Gastroesophageal sphincter (tissue), 4 donors: Measurements from ENCODE around the gene ETV6. TPM values are rescaled to one million over a fixed set of nuclear protein-coding genes. Genes with fewer than 3 reads are reported as not detected.
A peak's percentile ranks its signal among the peaks of the same experiment; 100 is the strongest.

Experiments
- ATAC-seq: fragments of 150-250 bp; one replicate; pipeline ENCODE4 v1.9.1; 2016; ENCODE audit warnings: mild to moderate bottlenecking, moderate library complexity
- H3K27ac ChIP-seq, 4 donors: fragments of 200-600 bp; sonication (generic) in 3 of 4; 1 replicate in 3 of 4; 2 replicates in 1 of 4; pipeline ENCODE4 v1.5.1; 2016 to 2019
- H3K27me3 ChIP-seq: fragments of 200-600 bp; sonication (generic); one replicate; pipeline ENCODE4 v1.5.1; 2019
- H3K36me3 ChIP-seq, 2 donors: fragments of 200-600 bp; sonication (generic); one replicate each; pipeline ENCODE4 v1.5.1; 2019; ENCODE audit warnings: control low read depth in 1 of 2
- H3K4me1 ChIP-seq, 3 donors: fragments of 200-600 bp; sonication (generic); 1 replicate in 2 of 3; 2 replicates in 1 of 3; pipeline ENCODE4 v1.5.1; 2016 to 2019; ENCODE audit warnings: control low read depth in 2 of 3
- H3K4me3 ChIP-seq, 2 donors: fragments of 200-600 bp; sonication (generic); one replicate each; pipeline ENCODE4 v1.5.1; 2019; ENCODE audit warnings: mild to moderate bottlenecking in 1 of 2, moderate library complexity in 1 of 2
- H3K9me3 ChIP-seq, 3 donors: fragments of 200-600 bp; sonication (generic); one replicate each; pipeline ENCODE4 v1.5.1; 2017 to 2019; ENCODE audit warnings: control low read depth in 2 of 3
- EP300 ChIP-seq: sonication (generic); formaldehyde crosslinking; IDR thresholded peaks from one replicate; pipeline ENCODE4 v1.6.1; 2017; ENCODE audit warnings: antibody characterized with exemption, mild to moderate bottlenecking
- POLR2A ChIP-seq, 2 donors: fragments of 450-650 bp; IDR thresholded peaks; one replicate each; pipeline ENCODE4 v1.6.1; 2017; ENCODE audit warnings: antibody characterized with exemption in 2 of 2, mild to moderate bottlenecking in 2 of 2, moderate library complexity in 1 of 2
- POLR2AphosphoS5 ChIP-seq: sonication (generic); formaldehyde crosslinking; IDR thresholded peaks from one replicate; pipeline ENCODE4 v1.6.1; 2017; ENCODE audit warnings: antibody characterized with exemption
- WGBS, 2 donors: methylation state at CpG; one replicate each; pipeline ENCODE4 v1.1.5; 2018; ENCODE audit warnings: low coverage in 1 of 2; 5-methylcytosine and 5-hydroxymethylcytosine counted together
- total RNA-seq, 4 donors: library from RNA; depleted of rRNA; stranded (reverse); fragments of >200 nt; gene quantifications; one replicate each; pipeline ENCODE4 v1.1.0, GENCODE V29; 2016
- TF ChIP-seq, protein P1 (sequence below), 4 experiments: fragments of 200-600 bp in 2 of 4; fragments of 450-650 bp in 2 of 4; sonication (generic) in 1 of 4; IDR thresholded peaks; one replicate each; pipeline ENCODE4 v1.5.1; 2017 to 2019; ENCODE audit warnings: antibody characterized with exemption in 4 of 4, mild to moderate bottlenecking in 2 of 4, moderate library complexity in 2 of 4

ETV6 gene
- total RNA-seq, 4 donors from 2014 or later, result 18.7 to 30.1 (median 21.1) TPM

DNA sequence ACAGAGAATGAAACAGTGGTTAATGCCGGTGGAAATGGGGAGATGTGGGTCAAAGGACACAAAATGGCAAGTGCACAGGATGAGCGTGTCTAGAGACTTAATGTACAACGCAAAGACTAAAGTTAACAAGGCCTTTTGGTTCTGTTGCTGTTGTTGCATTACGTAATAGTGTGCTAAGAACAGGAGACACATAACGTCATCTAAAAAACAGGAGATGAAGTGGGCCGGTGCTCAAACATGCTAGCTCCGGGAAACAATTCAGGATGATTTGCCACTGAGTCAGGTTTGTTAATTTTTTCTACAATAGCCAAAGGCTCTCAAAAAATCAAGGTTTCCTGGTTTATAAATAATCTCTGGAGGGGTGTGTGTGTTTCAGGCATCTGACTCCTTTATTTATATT lies 55.5 kb downstream of the ETV6 start:
- Histone ChIP-seq H3K27me3 (no peaks in the 10 kb centered on the region), H3K27ac (peak overlapping the region; percentile 82 to 84 (median 82)), H3K4me1 (peaks cover 22 to 78% (median 25%) of the 10 kb centered on the region in 3 donors), H3K36me3 (no peaks in the 10 kb centered on the region), H3K4me3 (no peak overlapping the region), H3K9me3 (no peaks in the 10 kb centered on the region)
- TF ChIP-seq POLR2AphosphoS5 (peak; percentile 79), EP300 (no peak)
- TF ChIP-seq, protein P1, sequence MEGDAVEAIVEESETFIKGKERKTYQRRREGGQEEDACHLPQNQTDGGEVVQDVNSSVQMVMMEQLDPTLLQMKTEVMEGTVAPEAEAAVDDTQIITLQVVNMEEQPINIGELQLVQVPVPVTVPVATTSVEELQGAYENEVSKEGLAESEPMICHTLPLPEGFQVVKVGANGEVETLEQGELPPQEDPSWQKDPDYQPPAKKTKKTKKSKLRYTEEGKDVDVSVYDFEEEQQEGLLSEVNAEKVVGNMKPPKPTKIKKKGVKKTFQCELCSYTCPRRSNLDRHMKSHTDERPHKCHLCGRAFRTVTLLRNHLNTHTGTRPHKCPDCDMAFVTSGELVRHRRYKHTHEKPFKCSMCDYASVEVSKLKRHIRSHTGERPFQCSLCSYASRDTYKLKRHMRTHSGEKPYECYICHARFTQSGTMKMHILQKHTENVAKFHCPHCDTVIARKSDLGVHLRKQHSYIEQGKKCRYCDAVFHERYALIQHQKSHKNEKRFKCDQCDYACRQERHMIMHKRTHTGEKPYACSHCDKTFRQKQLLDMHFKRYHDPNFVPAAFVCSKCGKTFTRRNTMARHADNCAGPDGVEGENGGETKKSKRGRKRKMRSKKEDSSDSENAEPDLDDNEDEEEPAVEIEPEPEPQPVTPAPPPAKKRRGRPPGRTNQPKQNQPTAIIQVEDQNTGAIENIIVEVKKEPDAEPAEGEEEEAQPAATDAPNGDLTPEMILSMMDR (IDR thresholded peaks at IDR 0.05), result no peak
- peak; percentile 83 for ATAC-seq
- WGBS, 2 donors, result 25 to 31% methylated on average over 7 of the region's 7 CpGs

DNA sequence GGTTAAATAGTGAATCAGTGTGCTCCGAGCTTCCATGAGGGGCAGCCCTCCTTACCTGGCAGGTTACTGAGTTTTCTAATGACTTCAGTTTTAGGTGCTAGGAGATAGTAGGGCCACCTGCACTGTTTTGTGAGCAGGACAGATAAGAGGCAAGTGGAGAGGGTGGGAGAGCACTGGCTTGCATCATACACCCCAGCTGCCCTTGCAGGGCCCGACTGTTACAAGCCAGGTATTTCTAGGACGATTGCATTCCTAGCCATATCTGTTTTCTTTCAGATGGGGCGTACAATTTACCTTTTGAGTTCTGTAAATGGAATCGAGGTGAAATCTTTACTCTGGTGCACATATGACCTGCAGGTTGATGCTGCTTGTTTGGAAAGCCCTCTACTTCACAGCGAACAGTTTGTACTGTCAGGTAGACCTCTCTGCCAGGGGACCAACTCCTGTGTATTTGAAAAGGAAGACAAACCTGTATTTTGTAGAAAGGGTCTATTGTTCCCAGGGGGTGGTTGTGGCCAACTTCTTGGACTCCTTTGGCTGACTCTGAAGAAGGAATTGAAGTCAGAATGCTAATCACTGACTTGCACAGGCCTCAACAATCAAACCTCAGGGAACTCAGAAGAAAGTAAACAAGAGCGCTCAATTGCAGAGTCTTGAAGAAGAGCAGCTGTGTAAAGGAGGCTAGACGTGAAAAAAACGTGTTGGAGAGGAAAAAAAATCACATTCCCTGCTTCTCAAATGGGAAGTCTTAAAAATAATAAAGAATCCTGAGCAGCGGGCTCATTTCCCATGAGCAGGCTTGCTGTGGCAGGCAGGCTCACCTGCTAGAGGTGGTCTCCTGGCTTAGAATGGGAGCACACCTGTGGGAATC lies 57.3 kb downstream of the ETV6 start:
- no peak for ATAC-seq
- Histone ChIP-seq H3K27ac (peak overlapping the region; percentile 55 to 83 (median 82)), H3K4me1 (peaks cover 29 to 80% (median 31%) of the 10 kb centered on the region in 3 donors), H3K4me3 (peak overlapping the region in 1 of 2 donors; percentile 13), H3K27me3 (no peaks in the 10 kb centered on the region), H3K9me3 (no peaks in the 10 kb centered on the region), H3K36me3 (no peaks in the 10 kb centered on the region)
- TF ChIP-seq POLR2AphosphoS5 (no peak), EP300 (no peak), POLR2A (IDR thresholded peaks at IDR 0.05) (no peak)
- TF ChIP-seq, protein P1 (IDR thresholded peaks at IDR 0.05), result no peak
- 24 to 29% methylated on average over 7 to 9 of the region's 10 CpGs for WGBS, 2 donors

DNA sequence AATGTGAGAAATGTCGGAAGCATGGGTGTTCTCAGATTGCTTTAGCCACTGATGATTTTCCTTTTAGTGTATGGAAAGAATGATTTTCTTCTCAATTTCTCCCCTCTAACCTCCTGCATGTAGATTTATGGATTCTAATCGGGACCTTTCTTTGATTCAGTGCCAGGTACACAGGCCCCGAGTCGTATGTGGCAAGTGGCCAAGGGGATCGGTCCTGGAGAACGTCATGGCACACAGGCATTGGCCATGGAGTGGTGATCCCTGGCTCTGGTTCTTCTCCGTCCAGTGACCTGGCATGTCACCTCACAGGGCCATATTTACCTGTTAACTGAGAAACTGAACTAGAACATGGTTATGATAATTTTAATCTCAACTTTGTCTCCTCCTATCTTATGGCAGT lies 58.1 kb downstream of the ETV6 start:
- H3K27ac ChIP-seq, result peak overlapping the region; percentile 55 to 83 (median 82)
- peaks cover 29 to 83% (median 29%) of the 10 kb centered on the region in 3 donors for H3K4me1 ChIP-seq
- no peaks in the 10 kb centered on the region for H3K9me3 ChIP-seq
- no peak for ATAC-seq
- peak; percentile 49 for TF ChIP-seq POLR2AphosphoS5
- TF ChIP-seq, protein P1 (IDR thresholded peaks at IDR 0.05), result no peak
- H3K4me3 ChIP-seq, result peak overlapping the region in 1 of 2 donors; percentile 13
- no peaks in the 10 kb centered on the region for H3K36me3 ChIP-seq
- WGBS, 2 donors, result 29 to 31% methylated on average over 5 to 7 of the region's 7 CpGs
- H3K27me3 ChIP-seq, result no peaks in the 10 kb centered on the region

DNA sequence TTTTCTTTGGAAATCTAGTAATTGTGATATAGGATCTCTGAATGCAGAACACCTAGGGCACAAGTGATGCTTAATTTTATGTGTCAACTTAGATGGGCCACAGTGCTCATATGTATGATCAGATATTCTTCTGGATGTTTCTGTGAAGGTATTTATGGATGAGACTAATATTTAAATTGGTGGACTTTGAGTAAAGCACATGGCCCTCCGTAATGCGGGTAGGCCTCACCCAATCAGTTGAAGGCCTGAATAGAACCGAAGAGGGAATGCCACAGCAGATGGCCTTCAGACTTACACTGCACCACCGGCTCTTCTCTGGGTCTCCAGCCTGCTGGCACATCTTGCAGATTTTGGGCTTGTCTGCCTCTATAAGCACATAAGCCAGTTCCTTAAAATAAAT lies 60.0 kb downstream of the ETV6 start:
- Histone ChIP-seq H3K4me1 (peaks cover 29 to 91% (median 29%) of the 10 kb centered on the region in 3 donors), H3K4me3 (no peak overlapping the region), H3K36me3 (no peaks in the 10 kb centered on the region), H3K27ac (peak overlapping the region in 3 of 4 donors; percentile 33 to 82 (median 46)), H3K27me3 (no peaks in the 10 kb centered on the region), H3K9me3 (no peaks in the 10 kb centered on the region)
- no peak for ATAC-seq
- TF ChIP-seq EP300, result no peak
- TF ChIP-seq POLR2AphosphoS5, result no peak
- no peak for TF ChIP-seq POLR2A (IDR thresholded peaks at IDR 0.05)
- TF ChIP-seq, protein P1 (IDR thresholded peaks at IDR 0.05), result no peak
- 60 to 79% methylated on average over 1 to 4 of the region's 4 CpGs for WGBS, 2 donors

DNA sequence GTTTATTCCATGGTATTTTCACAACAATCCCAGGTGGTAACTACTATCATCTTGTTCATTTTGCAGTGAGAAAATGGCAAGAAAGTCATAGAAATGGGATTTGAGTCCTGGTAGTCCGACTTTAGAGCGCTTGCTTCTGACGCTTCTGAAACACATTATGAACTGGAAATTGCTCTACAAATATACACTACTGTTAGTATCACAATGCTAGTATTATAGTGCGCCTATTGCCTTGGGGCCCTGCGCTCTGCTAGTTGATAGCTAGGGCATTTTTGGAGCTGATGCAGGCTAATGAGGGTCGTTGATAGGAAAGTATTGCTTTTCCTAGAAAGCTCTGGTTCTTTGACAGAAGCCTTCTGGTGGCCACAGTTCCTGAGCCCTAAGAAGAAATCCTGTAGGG lies 61.0 kb downstream of the ETV6 start:
- ATAC-seq, result no peak
- Histone ChIP-seq H3K27me3 (no peaks in the 10 kb centered on the region), H3K36me3 (no peaks in the 10 kb centered on the region), H3K4me1 (peaks cover 29 to 86% (median 29%) of the 10 kb centered on the region in 3 donors), H3K9me3 (no peaks in the 10 kb centered on the region), H3K27ac (peak overlapping the region in 2 of 4 donors; percentile 46 to 82), H3K4me3 (no peak overlapping the region)
- WGBS, 2 donors, result 89 to 96% methylated on average over 3 to 4 of the region's 6 CpGs
- TF ChIP-seq POLR2A (IDR thresholded peaks at IDR 0.05) (no peak), POLR2AphosphoS5 (no peak), EP300 (no peak)
- TF ChIP-seq, protein P1 (IDR thresholded peaks at IDR 0.05), result no peak
